ENCODE data around the gene CARD9. TPM values are rescaled to one million over a fixed set of nuclear protein-coding genes. Genes with fewer than 3 reads are reported as not detected.

The CARD9 gene
- total RNA-seq, 1 donor: 14.7 TPM

DNA sequence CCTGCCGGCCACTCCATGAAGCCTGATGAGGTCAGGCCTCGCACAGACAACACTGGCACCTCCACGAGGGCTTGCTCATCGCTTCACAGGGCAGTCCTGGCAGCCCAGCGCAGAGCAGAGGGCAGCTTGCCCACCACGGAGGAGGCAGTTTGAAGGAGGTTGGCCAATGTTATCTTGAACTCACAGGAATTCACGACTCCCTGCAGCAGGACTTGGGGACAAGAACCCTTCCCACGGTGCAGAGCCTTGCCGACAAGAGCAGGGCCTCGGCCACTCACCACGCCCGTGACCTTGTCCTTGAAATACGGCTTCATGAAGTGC lies 21.5 kb upstream of the CARD9 start:
- TF ChIP-seq, protein P1, sequence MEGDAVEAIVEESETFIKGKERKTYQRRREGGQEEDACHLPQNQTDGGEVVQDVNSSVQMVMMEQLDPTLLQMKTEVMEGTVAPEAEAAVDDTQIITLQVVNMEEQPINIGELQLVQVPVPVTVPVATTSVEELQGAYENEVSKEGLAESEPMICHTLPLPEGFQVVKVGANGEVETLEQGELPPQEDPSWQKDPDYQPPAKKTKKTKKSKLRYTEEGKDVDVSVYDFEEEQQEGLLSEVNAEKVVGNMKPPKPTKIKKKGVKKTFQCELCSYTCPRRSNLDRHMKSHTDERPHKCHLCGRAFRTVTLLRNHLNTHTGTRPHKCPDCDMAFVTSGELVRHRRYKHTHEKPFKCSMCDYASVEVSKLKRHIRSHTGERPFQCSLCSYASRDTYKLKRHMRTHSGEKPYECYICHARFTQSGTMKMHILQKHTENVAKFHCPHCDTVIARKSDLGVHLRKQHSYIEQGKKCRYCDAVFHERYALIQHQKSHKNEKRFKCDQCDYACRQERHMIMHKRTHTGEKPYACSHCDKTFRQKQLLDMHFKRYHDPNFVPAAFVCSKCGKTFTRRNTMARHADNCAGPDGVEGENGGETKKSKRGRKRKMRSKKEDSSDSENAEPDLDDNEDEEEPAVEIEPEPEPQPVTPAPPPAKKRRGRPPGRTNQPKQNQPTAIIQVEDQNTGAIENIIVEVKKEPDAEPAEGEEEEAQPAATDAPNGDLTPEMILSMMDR (IDR thresholded peaks at IDR 0.05; ENCODE audit: insufficient read depth, low read depth, low read length): no peak
- DNase-seq (ENCODE audit: low read depth): no peak
- no peak overlapping the region for H3K4me3 ChIP-seq (ENCODE audit: low read depth, low read length)

DNA sequence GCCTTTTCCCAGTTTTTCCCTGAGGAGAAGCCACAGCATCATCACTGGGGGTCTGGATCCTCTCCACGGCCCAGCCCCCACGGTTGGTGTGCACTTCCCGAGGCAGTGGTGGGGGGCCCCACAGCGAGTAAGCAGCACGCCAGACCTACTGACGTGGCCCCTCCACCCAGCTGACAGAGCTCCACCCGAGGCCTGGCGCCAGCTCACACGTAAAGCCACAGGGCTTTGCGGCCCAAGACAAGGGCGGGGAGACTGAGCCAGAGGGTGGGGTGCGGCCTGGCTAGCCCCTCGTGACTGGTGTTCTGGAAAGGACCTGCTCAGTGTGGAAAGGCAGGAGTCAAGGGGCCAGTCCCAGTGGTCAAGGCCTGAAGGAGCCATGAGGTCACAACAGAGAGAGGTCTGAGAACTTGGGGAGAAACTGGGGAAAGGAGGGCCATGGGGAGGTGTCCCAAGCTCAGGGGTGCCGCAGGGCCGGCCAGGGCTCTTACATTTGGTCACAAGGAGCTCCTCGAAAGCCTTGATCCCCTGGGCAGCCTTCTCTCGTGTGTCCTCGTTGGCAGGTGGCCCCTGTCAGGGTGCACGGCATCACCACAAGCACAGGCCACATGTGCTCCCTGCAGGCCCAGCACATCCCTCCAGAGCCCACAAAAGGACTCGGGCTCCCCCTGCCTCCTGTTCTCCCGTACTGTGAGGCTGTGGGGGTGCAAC lies 21.0 kb upstream of the CARD9 start:
- H3K4me3 ChIP-seq (ENCODE audit: low read depth, low read length): no peak overlapping the region
- TF ChIP-seq, protein P1 (IDR thresholded peaks at IDR 0.05; ENCODE audit: insufficient read depth, low read depth, low read length): no peak
- peak; percentile 11 for DNase-seq (ENCODE audit: low read depth)

DNA sequence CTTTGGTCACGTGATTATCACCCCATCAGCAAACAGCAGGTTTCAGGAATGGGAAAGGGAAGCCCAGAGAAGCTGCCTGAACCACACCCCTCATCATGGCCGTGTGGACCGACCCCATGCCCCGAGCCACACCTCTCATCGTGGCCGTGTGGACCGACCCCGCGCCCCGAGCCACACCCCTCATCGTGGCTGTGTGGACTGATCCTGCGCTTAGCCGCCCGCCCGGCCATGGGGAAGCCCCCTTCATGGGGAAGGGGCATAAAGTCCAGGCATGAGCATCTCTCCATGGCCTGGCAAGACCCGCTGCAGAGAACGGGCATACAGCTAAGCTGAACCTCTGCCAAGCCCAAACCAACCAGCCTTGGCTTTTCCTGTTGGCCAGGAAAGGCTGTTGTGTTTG lies 20.1 kb upstream of the CARD9 start:
- H3K4me3 ChIP-seq (ENCODE audit: low read depth, low read length): no peak overlapping the region
- TF ChIP-seq, protein P1 (IDR thresholded peaks at IDR 0.05; ENCODE audit: insufficient read depth, low read depth, low read length): no peak
- DNase-seq (ENCODE audit: low read depth): no peak

DNA sequence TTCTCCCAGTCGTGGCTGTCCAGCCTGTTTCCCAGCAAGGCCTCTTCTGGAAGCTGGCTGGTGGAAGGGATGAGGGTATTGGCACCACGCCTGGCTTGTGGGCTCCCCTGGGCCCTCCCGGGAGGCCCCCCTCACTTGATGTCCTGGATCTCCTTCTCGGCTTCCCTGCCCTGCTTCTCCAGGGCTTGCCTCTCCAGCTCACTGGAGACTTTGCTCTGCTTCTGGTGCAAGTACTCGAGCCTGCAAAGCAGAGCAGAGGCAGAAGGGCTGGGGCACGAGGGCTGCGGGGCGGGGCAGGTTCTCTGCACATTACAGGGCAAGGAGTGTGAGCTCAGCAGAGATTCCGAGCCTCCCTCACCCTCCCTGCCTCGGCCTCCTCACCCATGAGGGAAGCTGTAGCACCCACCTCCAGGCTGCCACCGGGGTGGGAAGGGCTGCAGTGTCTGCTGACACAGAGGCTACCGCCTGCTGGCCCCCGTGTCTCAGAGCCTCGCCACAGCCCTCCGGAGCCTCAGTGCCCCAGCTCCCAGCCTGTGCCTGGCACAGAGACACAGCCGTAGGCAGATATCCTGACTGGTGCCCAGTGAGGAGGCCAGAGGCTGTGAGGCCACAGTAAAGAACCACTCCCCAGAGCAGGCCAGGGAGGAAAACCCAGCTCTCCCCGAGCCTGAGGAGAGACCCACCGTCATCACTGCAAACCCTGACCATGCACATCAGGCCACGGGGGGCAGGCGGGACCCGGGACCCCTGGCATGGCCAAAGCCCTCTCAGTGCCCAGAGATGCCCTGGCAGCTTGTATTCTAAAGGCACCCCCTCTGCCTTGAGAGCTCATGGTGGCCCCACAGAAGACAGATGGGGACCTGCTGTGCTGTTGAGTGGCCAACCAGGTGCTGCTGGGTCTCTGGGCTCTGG lies 19.3 kb upstream of the CARD9 start:
- DNase-seq (ENCODE audit: low read depth): no peak
- no peak overlapping the region for H3K4me3 ChIP-seq (ENCODE audit: low read depth, low read length)
- TF ChIP-seq, protein P1 (IDR thresholded peaks at IDR 0.05; ENCODE audit: insufficient read depth, low read depth, low read length): no peak

DNA sequence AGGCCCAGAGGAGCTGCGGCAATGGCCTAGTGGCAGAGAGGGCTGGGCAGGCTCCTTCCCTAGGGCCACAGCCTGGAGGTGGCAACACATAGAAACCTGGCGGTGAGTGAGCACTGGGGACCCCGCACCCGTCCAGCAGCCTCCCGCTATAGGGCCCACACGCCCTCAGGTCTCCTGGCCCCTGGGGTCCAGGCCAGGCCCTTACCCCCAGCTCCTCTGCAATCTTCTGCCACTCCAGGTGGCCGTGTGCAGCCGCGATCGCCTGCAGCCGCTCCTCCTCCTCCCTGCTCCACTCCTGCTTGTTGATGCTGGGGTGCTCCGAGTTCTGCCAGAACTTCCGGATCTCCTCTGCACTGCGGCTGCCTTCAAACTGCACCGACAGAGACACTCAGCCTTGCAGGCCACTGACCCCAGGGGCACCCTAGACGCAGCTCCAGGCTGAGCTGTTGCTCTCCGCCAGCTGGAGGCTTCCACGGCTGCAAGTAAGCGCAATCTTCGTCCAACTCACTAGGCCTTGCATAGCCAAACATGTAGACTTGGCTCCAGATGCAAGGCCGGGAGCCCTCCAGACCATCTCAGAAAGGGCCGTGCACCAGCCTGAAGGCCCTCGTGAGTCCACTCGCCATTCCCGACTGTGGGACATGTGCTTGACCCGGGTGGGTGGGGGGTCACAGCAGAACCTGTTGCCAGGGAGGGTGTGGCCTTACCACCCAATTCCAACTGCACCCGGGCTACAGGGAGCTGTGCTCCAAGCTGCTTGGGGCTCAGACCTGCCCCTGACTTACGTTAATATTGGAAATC lies 18.5 kb upstream of the CARD9 start:
- DNase-seq (ENCODE audit: low read depth): no peak

DNA sequence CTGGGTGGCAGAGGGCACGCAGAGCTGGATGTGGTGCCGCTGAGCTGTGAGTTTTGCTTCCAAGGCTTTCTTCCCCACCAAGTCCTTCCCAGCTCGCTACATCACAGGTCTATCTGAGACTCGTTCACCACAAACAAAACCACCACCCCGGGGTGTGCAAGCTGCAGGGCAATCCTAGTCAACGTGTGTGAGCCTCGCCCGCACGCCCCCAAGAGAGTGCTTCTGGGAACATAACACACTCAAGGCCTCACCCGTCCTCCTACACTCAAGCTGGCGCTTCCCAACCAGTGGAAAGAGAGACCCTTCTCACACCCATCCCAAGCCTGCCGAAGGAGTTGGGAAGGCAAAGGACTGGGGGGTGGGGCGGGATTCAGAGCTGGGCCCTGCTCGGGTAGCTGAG lies 15.9 kb upstream of the CARD9 start:
- TF ChIP-seq, protein P1 (IDR thresholded peaks at IDR 0.05; ENCODE audit: insufficient read depth, low read depth, low read length): no peak
- no peak for DNase-seq (ENCODE audit: low read depth)
- no peak overlapping the region for H3K4me3 ChIP-seq (ENCODE audit: low read depth, low read length)

More for the DNA sequence above, 18.5 kb upstream of the CARD9 start:
- no peak overlapping the region for H3K4me3 ChIP-seq (ENCODE audit: low read depth, low read length)
- TF ChIP-seq, protein P1 (IDR thresholded peaks at IDR 0.05; ENCODE audit: insufficient read depth, low read depth, low read length): no peak
